Neural progenitor cell (in vitro differentiated cells): Measurements from ENCODE around the gene NCOA1.

Experiments used
- EZH2 ChIP-seq: fragments of 200-600 bp; sonication (generic); IDR thresholded peaks from 2 replicates; pipeline ENCODE4 v1.6.1; 2017; ENCODE audit warnings: antibody characterized with exemption, mild to moderate bottlenecking, moderate library complexity
- TF ChIP-seq, protein P1 (sequence below): fragments of 200-600 bp; sonication (generic); IDR thresholded peaks from 2 replicates; pipeline ENCODE4 v1.5.1; 2017; ENCODE audit warnings: antibody characterized with exemption, mild to moderate bottlenecking

DNA sequence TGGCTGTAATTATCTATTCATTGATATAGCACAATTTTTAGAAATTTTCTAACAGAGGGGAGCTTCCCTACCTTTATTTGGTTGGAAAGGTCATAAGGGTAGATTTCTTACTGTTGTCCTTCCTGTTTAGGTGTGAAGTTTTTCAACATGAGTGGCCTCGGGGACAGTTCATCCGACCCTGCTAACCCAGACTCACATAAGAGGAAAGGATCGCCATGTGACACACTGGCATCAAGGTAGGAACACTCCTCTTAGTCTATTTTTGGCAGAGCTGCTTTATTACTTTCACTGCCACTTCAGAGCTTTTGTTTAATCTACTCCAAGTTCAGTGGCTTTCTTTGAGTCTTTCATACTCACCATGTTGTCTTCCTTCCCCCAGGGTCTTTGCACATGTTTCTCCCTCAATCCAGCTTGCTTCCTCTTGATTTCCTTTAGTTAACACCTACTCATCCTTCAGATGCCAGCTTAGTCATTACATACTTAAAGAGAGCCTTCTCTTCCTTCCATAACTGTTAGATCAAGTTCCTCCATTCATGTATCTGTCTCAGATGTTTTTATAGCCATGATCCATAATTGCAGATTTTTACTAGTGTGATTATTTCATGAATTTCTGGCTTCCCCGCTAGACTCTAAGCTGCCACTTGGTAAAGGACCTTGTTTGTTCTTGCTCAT is 167.6 kb downstream of the NCOA1 start:
- TF ChIP-seq, protein P1, sequence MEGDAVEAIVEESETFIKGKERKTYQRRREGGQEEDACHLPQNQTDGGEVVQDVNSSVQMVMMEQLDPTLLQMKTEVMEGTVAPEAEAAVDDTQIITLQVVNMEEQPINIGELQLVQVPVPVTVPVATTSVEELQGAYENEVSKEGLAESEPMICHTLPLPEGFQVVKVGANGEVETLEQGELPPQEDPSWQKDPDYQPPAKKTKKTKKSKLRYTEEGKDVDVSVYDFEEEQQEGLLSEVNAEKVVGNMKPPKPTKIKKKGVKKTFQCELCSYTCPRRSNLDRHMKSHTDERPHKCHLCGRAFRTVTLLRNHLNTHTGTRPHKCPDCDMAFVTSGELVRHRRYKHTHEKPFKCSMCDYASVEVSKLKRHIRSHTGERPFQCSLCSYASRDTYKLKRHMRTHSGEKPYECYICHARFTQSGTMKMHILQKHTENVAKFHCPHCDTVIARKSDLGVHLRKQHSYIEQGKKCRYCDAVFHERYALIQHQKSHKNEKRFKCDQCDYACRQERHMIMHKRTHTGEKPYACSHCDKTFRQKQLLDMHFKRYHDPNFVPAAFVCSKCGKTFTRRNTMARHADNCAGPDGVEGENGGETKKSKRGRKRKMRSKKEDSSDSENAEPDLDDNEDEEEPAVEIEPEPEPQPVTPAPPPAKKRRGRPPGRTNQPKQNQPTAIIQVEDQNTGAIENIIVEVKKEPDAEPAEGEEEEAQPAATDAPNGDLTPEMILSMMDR = no peak
- TF ChIP-seq EZH2 = no peak
